HCT116 (cell line): ENCODE results near the gene NR2F2. TPM values are rescaled to one million over a fixed set of nuclear protein-coding genes. Genes with fewer than 3 reads are reported as not detected.

Source experiments
- ATAC-seq: fragments of 200-7000 bp; cut with Tn5 transposase; 2 replicates; pipeline ENCODE4 v1.9.1; 2020; ENCODE audit warnings: mild to moderate bottlenecking, moderate library complexity
- BruUV-seq: library from RNA; stranded (reverse); fragments of 400-500 nt; replicated peaks from 2 replicates; lab custom pipeline; 2021; lab: Mats Ljungman, UMichigan
- CTCF ChIA-PET: fragments of 300-600 bp; sonication (Branson Sonifier 250); formaldehyde crosslinking; loops from one replicate; lab custom pipeline; 2021; ENCODE audit warnings: antibody characterized with exemption; lab: Charles Lee
- POLR2A ChIA-PET: fragments of 300-600, 350-600 bp; sonication (Branson Sonifier 250); formaldehyde crosslinking; loops from one replicate; lab custom pipeline; 2021; ENCODE audit warnings: antibody characterized with exemption; lab: Charles Lee
- RAD21 ChIA-PET, 2 experiments: fragments of 300-600 bp; sonication (Branson Sonifier 250); formaldehyde crosslinking; loops; one replicate each; lab custom pipeline; 2023; ENCODE audit warnings: low total read pairs in 2 of 2; ENCODE audit not compliant: uncharacterized antibody in 2 of 2, unreplicated experiment in 2 of 2, low non-redundant PET in 1 of 2; lab: Charles Lee
- DNase-seq: peaks from one replicate; pipeline ENCODE4 v3.0.0-alpha.2; 2010; ENCODE audit warnings: low read depth, low spot score
- H2AFZ ChIP-seq: fragments of 200-600 bp; shearing (Covaris generic), sonication (generic); 2 replicates; pipeline ENCODE4 v1.6.1; 2017; ENCODE audit warnings: low read depth, mixed run types, mixed read lengths, antibody characterized with exemption, low read length; ENCODE audit not compliant: poor library complexity, severe bottlenecking
- H3K27ac ChIP-seq: 2 replicates; pipeline ENCODE4 v1.5.1; 2012; ENCODE audit warnings: low read depth, low read length
- H3K27me3 ChIP-seq: fragments of 200-600 bp; sonication (generic); 2 replicates; pipeline ENCODE4 v1.6.1; 2016; ENCODE audit warnings: mixed run types, low read length, mixed read lengths; ENCODE audit not compliant: insufficient read depth
- H3K36me3 ChIP-seq, 2 experiments: fragments of 200-500 bp in 1 of 2; fragments of 200-600 bp in 1 of 2; sonication (Bioruptor generic) in 1 of 2; sonication (generic) in 1 of 2; 2 replicates each; pipeline versions ENCODE4 v1.5.1 to v1.6.1; 2014 to 2016; ENCODE audit warnings: low read length in 2 of 2, inconsistent platforms in 1 of 2, mixed read lengths in 1 of 2, mixed run types in 1 of 2; ENCODE audit not compliant: insufficient read depth in 2 of 2, control insufficient read depth in 1 of 2
- H3K4me1 ChIP-seq, 2 experiments: fragments of 200-600 bp in 1 of 2; sonication (generic) in 1 of 2; 2 replicates each; pipeline versions ENCODE4 v1.5.1 to v1.6.1; 2012 to 2017; ENCODE audit warnings: low read length in 2 of 2, inconsistent platforms in 1 of 2, mild to moderate bottlenecking in 1 of 2, mixed read lengths in 1 of 2, mixed run types in 1 of 2, moderate library complexity in 1 of 2; ENCODE audit not compliant: insufficient read depth in 2 of 2, control insufficient read depth in 1 of 2
- H3K4me2 ChIP-seq: fragments of 200-600 bp; sonication (generic); 2 replicates; pipeline ENCODE4 v1.6.1; 2017; ENCODE audit warnings: mixed run types, low read length, mixed read lengths
- H3K4me3 ChIP-seq, 2 experiments: fragments of 200-600 bp in 1 of 2; sonication (generic) in 1 of 2; replicated peaks in 1 of 2; 2 replicates each; pipeline ENCODE4 v1.5.1; 2011 to 2016; ENCODE audit warnings: low read length in 2 of 2, control low read depth in 1 of 2, low read depth in 1 of 2, mild to moderate bottlenecking in 1 of 2, mixed read lengths in 1 of 2, mixed run types in 1 of 2
- H3K79me2 ChIP-seq: fragments of 200-600 bp; sonication (generic); 2 replicates; pipeline ENCODE4 v1.6.1; 2017; ENCODE audit warnings: mild to moderate bottlenecking, mixed run types, low read length, moderate library complexity, mixed read lengths; ENCODE audit not compliant: insufficient read depth
- H3K9ac ChIP-seq: fragments of 200-600 bp; sonication (generic); 2 replicates; pipeline ENCODE4 v1.6.1; 2016; ENCODE audit warnings: low read length, mixed read lengths
- H3K9me2 ChIP-seq: fragments of 200-600 bp; sonication (generic), shearing (Covaris generic); 2 replicates; pipeline ENCODE4 v1.6.1; 2017; ENCODE audit warnings: mixed run types, mild to moderate bottlenecking, moderate library complexity; ENCODE audit not compliant: insufficient read depth
- H3K9me3 ChIP-seq, 2 experiments: fragments of 200-500 bp in 1 of 2; fragments of 200-600 bp in 1 of 2; sonication (Bioruptor generic) in 1 of 2; sonication (generic) in 1 of 2; 2 replicates each; pipeline ENCODE4 v1.6.1; 2014 to 2017; ENCODE audit warnings: low read length in 2 of 2, mixed read lengths in 2 of 2, inconsistent platforms in 1 of 2, low read depth in 1 of 2, mild to moderate bottlenecking in 1 of 2, mixed run types in 1 of 2, moderate library complexity in 1 of 2; ENCODE audit not compliant: control insufficient read depth in 1 of 2, insufficient read depth in 1 of 2
- H4K20me1 ChIP-seq: fragments of 200-600 bp; sonication (generic), shearing (Covaris generic); 2 replicates; pipeline ENCODE4 v1.6.1; 2017; ENCODE audit warnings: mixed run types, mild to moderate bottlenecking, moderate library complexity; ENCODE audit not compliant: insufficient read depth
- CTCF ChIP-seq, 3 experiments: fragments of 200-600 bp in 1 of 3; sonication (generic) in 1 of 3; IDR thresholded peaks in 2 of 3; conservative IDR thresholded peaks in 1 of 3; 2 replicates each; pipeline ENCODE4 v1.5.1; 2012 to 2017; ENCODE audit warnings: low read depth in 2 of 3, low read length in 2 of 3, antibody characterized with exemption in 1 of 3, borderline replicate concordance in 1 of 3, control low read depth in 1 of 3, mild to moderate bottlenecking in 1 of 3, mixed read lengths in 1 of 3, mixed run types in 1 of 3, moderate library complexity in 1 of 3; ENCODE audit not compliant: insufficient read depth in 1 of 3
- ELF1 ChIP-seq: IDR thresholded peaks from 2 replicates; pipeline ENCODE4 v1.6.1; 2012; ENCODE audit warnings: low read depth, borderline replicate concordance
- EZH2phosphoT487 ChIP-seq: fragments of 200-600 bp; IDR thresholded peaks from 2 replicates; pipeline ENCODE4 v1.6.1; 2018; ENCODE audit warnings: antibody characterized with exemption, borderline replicate concordance
- JUND ChIP-seq: IDR thresholded peaks from 2 replicates; pipeline ENCODE4 v1.6.1; 2012
- MAX ChIP-seq: IDR thresholded peaks from 2 replicates; pipeline ENCODE4 v1.6.1; 2012
- POLR2AphosphoS5 ChIP-seq: IDR thresholded peaks from 2 replicates; pipeline ENCODE4 v1.6.1; 2011; ENCODE audit warnings: mild to moderate bottlenecking, low read depth, low read length, moderate library complexity
- REST ChIP-seq: IDR thresholded peaks from 2 replicates; pipeline ENCODE4 v1.6.1; 2012; ENCODE audit warnings: low read depth
- SIN3A ChIP-seq: IDR thresholded peaks from 2 replicates; pipeline ENCODE4 v1.6.1; 2012; ENCODE audit warnings: low read depth
- SP1 ChIP-seq: IDR thresholded peaks from 2 replicates; pipeline ENCODE4 v1.6.1; 2012; ENCODE audit warnings: low read depth
- SRF ChIP-seq: IDR thresholded peaks from 2 replicates; pipeline ENCODE4 v1.6.1; 2012; ENCODE audit warnings: low read depth
- YY1 ChIP-seq: IDR thresholded peaks from 2 replicates; pipeline ENCODE4 v1.6.1; 2011; ENCODE audit warnings: low read length, low read depth, moderate library complexity, mild to moderate bottlenecking; ENCODE audit not compliant: insufficient replicate concordance; ENCODE audit errors: extremely low read depth
- ZBTB33 ChIP-seq: IDR thresholded peaks from 2 replicates; pipeline ENCODE4 v1.6.1; 2011; ENCODE audit warnings: mild to moderate bottlenecking, low read length, moderate library complexity; ENCODE audit not compliant: insufficient replicate concordance; ENCODE audit errors: extremely low read depth
- ZFX ChIP-seq: fragments of 450-650 bp; IDR thresholded peaks from 2 replicates; pipeline ENCODE4 v1.6.1; 2017
- ZNF274 ChIP-seq: fragments of 200-500 bp; sonication (Bioruptor generic); IDR thresholded peaks from 2 replicates; pipeline ENCODE4 v1.6.1; 2014; ENCODE audit warnings: mild to moderate bottlenecking, low read depth, low read length, inconsistent platforms
- intact Hi-C: fragments of 100-400 bp; cut with micrococcal nuclease; formaldehyde crosslinking; loops from 2 replicates; pipeline ENCODE4 v1.10.0; 2022
- total RNA-seq: library from RNA; stranded (reverse); gene quantifications from one replicate; pipeline ENCODE4 v1.2.1, GENCODE V29; 2021; ENCODE audit not compliant: unreplicated experiment

The NR2F2 gene
- total RNA-seq, 1 experiment from 2014 or later: 61.4 TPM

DNA sequence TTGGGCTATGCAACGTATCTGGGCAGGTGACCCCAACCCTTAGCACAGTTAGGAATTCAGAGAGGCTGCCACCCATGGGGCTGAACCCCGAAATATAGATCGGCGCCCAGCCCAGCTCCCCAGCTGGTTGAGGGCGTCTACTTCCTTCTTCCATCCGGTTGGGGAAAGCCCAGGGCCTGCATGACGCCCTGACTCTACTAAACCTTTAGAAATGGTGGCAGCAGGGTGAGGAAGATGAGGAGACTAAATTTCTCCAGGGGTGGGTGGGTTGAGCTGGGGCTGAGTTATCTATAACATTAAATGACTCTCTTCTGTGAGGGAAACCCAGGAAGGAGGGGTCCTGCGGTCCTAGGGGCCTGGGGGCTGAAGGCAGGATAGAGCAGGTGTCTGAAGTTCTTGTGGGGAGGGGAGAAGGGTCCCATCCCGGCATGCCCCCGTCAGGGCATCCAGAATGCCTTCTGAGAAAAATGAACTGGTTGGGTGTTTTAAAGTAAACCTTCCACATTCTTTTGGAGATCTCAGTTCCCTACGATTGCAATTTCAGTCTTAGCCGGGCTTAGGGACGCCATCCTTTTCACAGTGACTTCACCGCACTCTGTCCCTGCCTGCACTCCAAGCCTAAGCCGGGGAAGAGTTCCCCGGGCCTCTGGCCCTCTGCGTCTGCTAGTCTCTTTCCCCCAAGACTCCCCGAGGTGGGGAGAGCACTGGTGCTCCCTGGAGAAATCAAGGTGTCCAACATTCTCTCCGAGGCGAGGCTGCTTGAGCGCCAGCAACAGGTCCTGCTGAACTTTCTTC, 28.5 kb downstream of the NR2F2 start (continued):
- TF ChIP-seq REST (no peak), SRF (no peak), MAX (no peak), YY1 (no peak), ELF1 (no peak)

GRCh38 chr15:96359616-96360521, 29.4 kb downstream of the NR2F2 start:
- no peaks in the 10 kb centered on the region for H3K36me3 ChIP-seq
- peaks cover 4 to 12% of the 10 kb centered on the region in 2 experiments for H3K4me1 ChIP-seq
- ATAC-seq (no peak), DNase-seq (no peak)
- no peak overlapping the region for H3K4me3 ChIP-seq
- H3K27me3 ChIP-seq: no peaks in the 10 kb centered on the region
- no peaks in the 10 kb centered on the region for H3K9me2 ChIP-seq
- no peak overlapping the region for H3K27ac ChIP-seq
- no TSS peak for BruUV-seq
- intact Hi-C loops: loop anchor here (5.0 kb wide), 1 partner anchor 1397 kb away; no protein-coding TSS in a partner anchor
- RAD21 ChIA-PET: no interaction called here
- no peak overlapping the region for H3K9ac ChIP-seq
- no peak overlapping the region for H3K4me2 ChIP-seq
- H4K20me1 ChIP-seq: no peaks in the 10 kb centered on the region
- H2AFZ ChIP-seq: no peak overlapping the region
- CTCF ChIA-PET: no interaction called here
- no peaks in the 10 kb centered on the region for H3K79me2 ChIP-seq
- POLR2A ChIA-PET: no interaction called here
- H3K9me3 ChIP-seq: no peaks in the 10 kb centered on the region
- no peak for TF ChIP-seq SP1
- no peak for TF ChIP-seq JUND
- TF ChIP-seq CTCF (IDR thresholded peaks at IDR 0.05 in 2 of 3, conservative IDR thresholded peaks at IDR 0.05 in 1 of 3; ENCODE audit: borderline replicate concordance in 1 of 3, insufficient read depth in 1 of 3, low read depth in 2 of 3, low read length in 2 of 3): no peak
- no peak for TF ChIP-seq SRF
- TF ChIP-seq EZH2phosphoT487: no peak
- TF ChIP-seq ZBTB33: no peak
- no peak for TF ChIP-seq ZFX
- no peak for TF ChIP-seq POLR2AphosphoS5
- no peak for TF ChIP-seq MAX
- TF ChIP-seq ZNF274: no peak
- no peak for TF ChIP-seq ELF1
- TF ChIP-seq SIN3A: no peak
